ENCODE data around the gene ZMYND8.
"Not testable (repeated sequence)": the region's sequence is repeated elsewhere in the genome, so short reads cannot be mapped to it uniquely, and the experiment has no call there.

The ZMYND8 gene

GRCh38 chr20:47370850-47371782 lies 14.6 kb upstream of the ZMYND8 start:
- DNase-seq = no peak

GRCh38 chr20:47370214-47370613 lies 13.7 kb upstream of the ZMYND8 start:
- no peak for DNase-seq

GRCh38 chr20:47368301-47368700 lies 11.8 kb upstream of the ZMYND8 start:
- DNase-seq = no peak

- DNase-seq = not testable (repeated sequence)
These were observed 9.8 kb upstream of the ZMYND8 start for GRCh38 chr20:47366301-47366700.

GRCh38 chr20:47365023-47365764 lies 8.7 kb upstream of the ZMYND8 start:
- no peak for DNase-seq

GRCh38 chr20:47362361-47363219 lies 6.1 kb upstream of the ZMYND8 start:
- no peak for DNase-seq

GRCh38 chr20:47361057-47361915 lies 4.8 kb upstream of the ZMYND8 start:
- no peak for DNase-seq

- peak; percentile 72 for DNase-seq
These were observed 4.0 kb upstream of the ZMYND8 start for GRCh38 chr20:47360297-47361056.

GRCh38 chr20:47359530-47360296 lies 3.2 kb upstream of the ZMYND8 start:
- no peak for DNase-seq

GRCh38 chr20:47358672-47359529 lies 2.4 kb upstream of the ZMYND8 start:
- peak; percentile 59 for DNase-seq

GRCh38 chr20:47358039-47358671 lies 1.7 kb upstream of the ZMYND8 start:
- no peak for DNase-seq

- peak; percentile 93 for DNase-seq
These were observed 968 bp upstream of the ZMYND8 start for GRCh38 chr20:47357296-47358038.

- DNase-seq = no peak
These were observed 326 bp downstream of the ZMYND8 start for GRCh38 chr20:47356220-47356525.

GRCh38 chr20:47355489-47356219 lies 845 bp downstream of the ZMYND8 start:
- no peak for DNase-seq

GRCh38 chr20:47354714-47355488 lies 1.6 kb downstream of the ZMYND8 start:
- DNase-seq = no peak

- no peak for DNase-seq
These were observed 2.1 kb downstream of the ZMYND8 start for GRCh38 chr20:47354464-47354713.
